ENCODE measurements around the gene ZDHHC12. TPM values are rescaled to one million over a fixed set of nuclear protein-coding genes. Genes with fewer than 3 reads are reported as not detected.

Gene ZDHHC12
- total and polyA plus RNA-seq, 9 donors = 0.30 to 27.1 (median 7.0) TPM

DNA sequence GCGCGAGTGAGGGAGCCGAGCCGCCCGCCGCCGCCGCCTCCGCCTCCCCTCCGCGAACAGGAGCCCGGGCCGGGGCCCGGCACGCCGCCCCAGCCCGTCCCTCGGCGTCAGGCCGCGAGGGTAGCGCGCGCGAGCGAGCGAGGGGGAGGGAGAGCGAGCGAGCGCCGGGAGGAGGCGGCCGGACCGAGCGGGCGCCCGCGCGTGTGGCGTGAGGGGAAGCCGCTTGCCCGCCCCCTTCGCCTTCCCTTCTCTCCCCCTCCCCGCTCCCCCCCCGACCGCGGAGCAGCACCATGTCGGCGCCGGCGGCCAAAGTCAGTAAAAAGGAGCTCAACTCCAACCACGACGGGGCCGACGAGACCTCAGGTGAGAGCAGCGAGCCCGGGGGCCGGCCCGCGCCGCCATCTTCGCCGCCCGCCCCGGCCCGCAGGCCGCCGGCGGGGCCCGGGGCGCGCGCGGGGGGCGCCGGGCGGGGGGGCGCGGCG lies 34.6 kb downstream of the ZDHHC12 start:
- Histone ChIP-seq H3K4me3 (peak overlapping the region; percentile 83), H3K36me3 (no peaks in the 10 kb centered on the region), H3K4me1 (ENCODE audit: insufficient read depth) (peaks cover 6% of the 10 kb centered on the region), H3K9me3 (no peaks in the 10 kb centered on the region), H3K27ac (peak overlapping the region; percentile 97 to 100), H3K27me3 (no peaks in the 10 kb centered on the region)
- DNase-seq = peak in 4 of 5 donors; percentile 60 to 79 (median 70)
- WGBS, 3 donors = 0 to 1% methylated on average over 39 to 80 of the region's 80 CpGs; no CpG with 5 or more reads in 1 of the 3 donors
- TF ChIP-seq POLR2A (IDR thresholded peaks at IDR 0.05) (no peak), CTCF (IDR thresholded peaks at IDR 0.05) (no peak), EP300 (IDR thresholded peaks at IDR 0.05) (no peak)
- intact Hi-C loops (cut with DNase I) = loop anchor here in 1 of 4 donors (2.0 kb wide), 1 partner anchor 137 kb away; the partner anchor contains the start of gene SPTAN1

DNA sequence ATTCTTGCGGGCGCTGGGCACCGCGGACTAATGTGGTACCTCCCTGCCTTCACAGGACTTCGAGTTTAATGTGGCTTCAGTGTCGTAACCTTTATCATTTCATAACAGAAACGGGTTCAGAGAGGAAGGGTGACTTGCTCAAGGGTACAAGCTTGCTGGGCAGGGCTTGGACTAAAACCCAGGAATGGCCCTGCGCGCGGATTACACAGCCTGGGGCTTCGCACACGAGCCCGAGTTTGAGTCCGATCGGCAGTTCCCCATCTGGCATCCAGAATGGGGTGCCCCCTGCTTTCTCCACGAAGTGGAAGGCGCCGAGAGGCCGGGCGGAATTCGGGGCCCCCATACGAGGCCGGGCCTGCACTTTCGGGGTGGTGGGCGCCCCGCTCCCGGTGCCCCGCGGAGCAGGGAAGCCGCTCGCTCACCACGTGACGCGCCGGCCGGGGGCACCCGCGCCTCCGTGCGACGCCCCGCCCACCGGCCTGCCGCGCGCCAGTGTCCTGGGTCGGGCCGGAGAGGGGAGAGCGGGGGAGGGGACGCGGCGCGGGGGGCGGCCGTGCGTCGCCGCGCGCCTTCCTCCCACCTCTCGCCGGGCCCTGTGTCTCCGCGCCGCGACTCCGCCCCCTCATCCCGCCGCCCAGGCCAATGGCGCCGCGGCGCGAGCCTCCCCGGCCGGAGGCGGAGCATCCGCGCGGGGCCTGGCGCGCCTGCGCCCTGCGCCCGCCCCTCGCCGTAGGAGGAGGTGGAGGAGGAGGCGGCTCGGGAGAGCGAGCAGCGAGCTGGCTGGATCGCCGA lies 35.2 kb downstream of the ZDHHC12 start, which contains the start of gene SET:
Gene SET, plus strand, starts transcription at position 722 of the 792 bp plus-strand sequence. CDS start 361 bp downstream, outside the sequence.
- Histone ChIP-seq H3K27me3 (no peaks in the 10 kb centered on the region), H3K4me1 (ENCODE audit: insufficient read depth) (peaks cover 6% of the 10 kb centered on the region), H3K27ac (peak within 1 kb of the TSS; percentile 97 to 100), H3K9me3 (no peaks in the 10 kb centered on the region), H3K4me3 (peak within 1 kb of the TSS; percentile 83), H3K36me3 (no peaks in the 10 kb centered on the region)
- intact Hi-C loops (cut with DNase I) = loop anchor here in 1 of 4 donors (2.0 kb wide), 1 partner anchor 136 kb away; the partner anchor contains the start of gene SPTAN1
- 2 to 8% (median 6%) methylated on average over 27 to 93 of the region's 93 CpGs for WGBS, 3 donors
- TF ChIP-seq EP300 (IDR thresholded peaks at IDR 0.05) (no peak), POLR2A (IDR thresholded peaks at IDR 0.05) (peak; percentile 94), CTCF (IDR thresholded peaks at IDR 0.05) (no peak)
- DNase-seq = peak; percentile 95 to 97 (median 96)

- intact Hi-C loops (cut with DNase I) = no loop called here
- WGBS, 3 donors = 93 to 95% (median 95%) methylated on average over 4 of the region's 4 CpGs
These were observed 36.5 kb downstream of the ZDHHC12 start for GRCh38 chr9:128687453-128687852.

More at GRCh38 chr9:128687453-128687852, 36.5 kb downstream of the ZDHHC12 start:
- TF ChIP-seq POLR2A (IDR thresholded peaks at IDR 0.05) = no peak
- TF ChIP-seq CTCF (IDR thresholded peaks at IDR 0.05) = no peak
- no peak for TF ChIP-seq EP300 (IDR thresholded peaks at IDR 0.05)
- Histone ChIP-seq H3K4me3 (no peak overlapping the region), H3K27ac (no peak overlapping the region), H3K27me3 (no peaks in the 10 kb centered on the region), H3K9me3 (no peaks in the 10 kb centered on the region), H3K36me3 (no peaks in the 10 kb centered on the region), H3K4me1 (ENCODE audit: insufficient read depth) (peaks cover 9% of the 10 kb centered on the region)
- DNase-seq = peak in 1 of 5 donors; percentile 8

All from ovary (tissue), 9 donors.